Measurements from ENCODE around the gene METTL9. TPM values are rescaled to one million over a fixed set of nuclear protein-coding genes. Genes with fewer than 3 reads are reported as not detected.

Gene METTL9
- total and polyA plus RNA-seq, 2 of the 13 experiments (the other 11 are each of a cell fraction or from before 2014, with no cell fraction given), result 123 to 204 TPM

DNA sequence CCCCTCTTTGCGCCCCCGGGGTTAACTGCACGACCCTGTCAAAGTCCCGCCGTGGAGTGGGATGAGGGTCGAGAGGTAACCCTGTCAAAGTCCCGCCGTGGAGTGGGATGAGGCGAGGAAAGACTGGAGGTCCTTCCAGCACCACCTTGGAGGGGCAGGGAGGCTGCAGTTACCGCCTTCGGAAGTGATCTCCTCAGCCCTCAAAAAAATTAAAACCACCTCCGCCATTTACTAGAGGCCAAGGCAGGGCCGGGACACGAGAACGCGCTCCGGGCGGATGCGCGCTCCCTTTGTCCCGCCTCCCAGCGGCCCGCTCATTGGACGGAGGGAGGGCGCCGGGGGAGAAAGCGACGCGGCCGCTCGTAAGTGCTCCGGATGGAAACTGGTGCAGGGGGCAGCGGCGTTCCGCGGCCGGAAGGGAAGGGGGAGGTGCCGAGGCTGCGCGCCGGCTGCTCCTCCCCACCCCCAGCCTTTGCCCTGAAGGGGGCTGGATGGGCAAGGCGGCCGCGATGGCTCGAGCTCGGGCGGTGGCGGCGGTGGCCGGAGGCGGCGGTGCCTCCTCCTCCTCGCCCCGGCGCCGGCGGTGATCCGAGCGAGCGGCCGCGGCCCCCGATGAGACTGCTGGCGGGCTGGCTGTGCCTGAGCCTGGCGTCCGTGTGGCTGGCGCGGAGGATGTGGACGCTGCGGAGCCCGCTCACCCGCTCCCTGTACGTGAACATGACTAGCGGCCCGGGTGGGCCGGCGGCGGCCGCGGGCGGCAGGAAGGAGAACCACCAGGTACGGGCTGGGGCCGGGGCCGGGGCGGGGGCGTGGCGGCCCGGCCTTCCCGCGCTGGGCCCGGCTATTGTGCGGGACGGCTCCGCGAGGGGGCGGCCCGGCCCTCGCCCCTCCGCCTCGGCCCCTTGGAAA, at the start of gene METTL9 (continued):
- TF ChIP-seq ZSCAN31 (CRISPR knock-in tag; IDR thresholded peaks at IDR 0.05; ENCODE audit: low read depth), result peak; percentile 99
- TF ChIP-seq KDM3A (CRISPR knock-in tag; IDR thresholded peaks at IDR 0.05; ENCODE audit: low read depth), result peak; percentile 100
- TF ChIP-seq, protein P1, sequence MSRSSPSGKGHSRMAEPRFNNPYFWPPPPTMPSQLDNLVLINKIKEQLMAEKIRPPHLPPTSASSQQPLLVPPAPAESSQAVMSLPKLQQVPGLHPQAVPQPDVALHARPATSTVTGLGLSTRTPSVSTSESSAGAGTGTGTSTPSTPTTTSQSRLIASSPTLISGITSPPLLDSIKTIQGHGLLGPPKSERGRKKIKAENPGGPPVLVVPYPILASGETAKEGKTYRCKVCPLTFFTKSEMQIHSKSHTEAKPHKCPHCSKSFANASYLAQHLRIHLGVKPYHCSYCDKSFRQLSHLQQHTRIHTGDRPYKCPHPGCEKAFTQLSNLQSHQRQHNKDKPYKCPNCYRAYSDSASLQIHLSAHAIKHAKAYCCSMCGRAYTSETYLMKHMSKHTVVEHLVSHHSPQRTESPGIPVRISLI (CRISPR knock-in tag; IDR thresholded peaks at IDR 0.05; ENCODE audit: borderline replicate concordance), result peak; percentile 89
- peak; percentile 96 for TF ChIP-seq ZSCAN21 (CRISPR knock-in tag; IDR thresholded peaks at IDR 0.05; ENCODE audit: borderline replicate concordance)
- peak; percentile 97 for TF ChIP-seq ZNF547 (CRISPR knock-in tag; IDR thresholded peaks at IDR 0.05)
- TF ChIP-seq ARNTL (CRISPR knock-in tag; IDR thresholded peaks at IDR 0.05), result peak; percentile 93
- peak; percentile 96; the same call in 1 of the 2 replicates for TF ChIP-seq ZNF670 (CRISPR knock-in tag; IDR thresholded peaks at IDR 0.05; ENCODE audit: borderline replicate concordance)
- no peak for TF ChIP-seq TRIM24 (CRISPR knock-in tag; IDR thresholded peaks at IDR 0.05)
- no peak for TF ChIP-seq NFE2 (CRISPR knock-in tag; IDR thresholded peaks at IDR 0.05)
- peak; percentile 56; the same call in 1 of the 2 replicates for TF ChIP-seq CBX2 (IDR thresholded peaks at IDR 0.05; ENCODE audit: low read depth, low read length)
- peak; percentile 95 for TF ChIP-seq CBX2 (CRISPR knock-in tag; IDR thresholded peaks at IDR 0.05; ENCODE audit: low read depth)
- TF ChIP-seq ZNF766 (CRISPR knock-in tag; IDR thresholded peaks at IDR 0.05; ENCODE audit: borderline replicate concordance), result no peak; the same call in 1 of the 2 replicates
- TF ChIP-seq TEAD2 (CRISPR knock-in tag; IDR thresholded peaks at IDR 0.05), result no peak; the same call in 1 of the 2 replicates
- peak; percentile 90 for TF ChIP-seq ZNF317 (CRISPR knock-in tag; IDR thresholded peaks at IDR 0.05)
- TF ChIP-seq ZFP41 (CRISPR knock-in tag; IDR thresholded peaks at IDR 0.05; ENCODE audit: borderline replicate concordance), result 0 out of 2 replicates have a peak, but pooled peaks have one; percentile 64
- TF ChIP-seq CAMTA2 (CRISPR knock-in tag; IDR thresholded peaks at IDR 0.05; ENCODE audit: borderline replicate concordance), result peak; percentile 98
- TF ChIP-seq, protein P2, sequence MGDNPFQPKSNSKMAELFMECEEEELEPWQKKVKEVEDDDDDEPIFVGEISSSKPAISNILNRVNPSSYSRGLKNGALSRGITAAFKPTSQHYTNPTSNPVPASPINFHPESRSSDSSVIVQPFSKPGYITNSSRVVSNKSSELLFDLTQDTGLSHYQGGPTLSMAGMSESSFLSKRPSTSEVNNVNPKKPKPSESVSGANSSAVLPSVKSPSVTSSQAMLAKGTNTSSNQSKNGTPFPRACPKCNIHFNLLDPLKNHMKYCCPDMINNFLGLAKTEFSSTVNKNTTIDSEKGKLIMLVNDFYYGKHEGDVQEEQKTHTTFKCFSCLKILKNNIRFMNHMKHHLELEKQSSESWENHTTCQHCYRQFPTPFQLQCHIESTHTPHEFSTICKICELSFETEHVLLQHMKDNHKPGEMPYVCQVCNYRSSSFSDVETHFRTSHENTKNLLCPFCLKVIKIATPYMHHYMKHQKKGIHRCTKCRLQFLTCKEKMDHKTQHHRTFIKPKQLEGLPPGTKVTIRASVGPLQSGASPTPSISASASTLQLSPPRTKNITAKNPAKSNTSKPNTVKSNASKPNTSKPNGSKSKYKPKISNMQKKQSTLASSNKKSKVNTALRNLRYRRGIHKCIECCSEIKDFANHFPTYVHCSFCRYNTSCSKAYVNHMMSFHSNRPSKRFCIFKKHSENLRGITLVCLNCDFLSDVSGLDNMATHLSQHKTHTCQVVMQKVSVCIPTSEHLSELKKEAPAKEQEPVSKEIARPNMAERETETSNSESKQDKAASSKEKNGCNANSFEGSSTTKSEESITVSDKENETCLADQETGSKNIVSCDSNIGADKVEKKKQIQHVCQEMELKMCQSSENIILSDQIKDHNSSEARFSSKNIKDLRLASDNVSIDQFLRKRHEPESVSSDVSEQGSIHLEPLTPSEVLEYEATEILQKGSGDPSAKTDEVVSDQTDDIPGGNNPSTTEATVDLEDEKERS (CRISPR knock-in tag; IDR thresholded peaks at IDR 0.05), result peak; percentile 92
- no peak for TF ChIP-seq SRSF4 (IDR thresholded peaks at IDR 0.05; ENCODE audit: low read depth, low read length, poor library complexity, severe bottlenecking)
- TF ChIP-seq, protein P3, sequence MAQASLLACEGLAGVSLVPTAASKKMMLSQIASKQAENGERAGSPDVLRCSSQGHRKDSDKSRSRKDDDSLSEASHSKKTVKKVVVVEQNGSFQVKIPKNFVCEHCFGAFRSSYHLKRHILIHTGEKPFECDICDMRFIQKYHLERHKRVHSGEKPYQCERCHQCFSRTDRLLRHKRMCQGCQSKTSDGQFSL (CRISPR knock-in tag; IDR thresholded peaks at IDR 0.05), result peak; percentile 96
- TF ChIP-seq POLR2AphosphoS5 (IDR thresholded peaks at IDR 0.05; ENCODE audit: low read depth, low read length), result peak; percentile 97
- peak; percentile 41 to 61; a peak in 2 of 4 replicates for TF ChIP-seq NR2F1 (CRISPR knock-in tag; IDR thresholded peaks at IDR 0.05)
- TF ChIP-seq MLLT10 (CRISPR knock-in tag; IDR thresholded peaks at IDR 0.05), result no peak
- no peak; the same call in 1 of the 2 replicates for TF ChIP-seq KLF12 (CRISPR knock-in tag; IDR thresholded peaks at IDR 0.05; ENCODE audit: borderline replicate concordance)
- TF ChIP-seq FOXA3 (CRISPR knock-in tag; IDR thresholded peaks at IDR 0.05), result peak; percentile 91

Measured in HepG2 (cell line).